Brain microvascular endothelial cell (primary cell): ENCODE data around the gene LPAR3.

Experiments
- DNase-seq: peaks from one replicate; pipeline ENCODE4 v3.0.0-alpha.2; 2020
- H3K27ac ChIP-seq: fragments of 250-450 bp; sonication (Bioruptor Pico); 2 replicates; pipeline ENCODE4 v1.5.1; 2020; ENCODE audit warnings: mild to moderate bottlenecking, moderate library complexity
- H3K27me3 ChIP-seq: fragments of 250-450 bp; sonication (Bioruptor Pico); replicated peaks from 2 replicates; pipeline ENCODE4 v1.5.1; 2020; ENCODE audit warnings: mild to moderate bottlenecking
- H3K36me3 ChIP-seq: fragments of 250-450 bp; sonication (Bioruptor Pico); replicated peaks from 2 replicates; pipeline ENCODE4 v1.5.1; 2020; ENCODE audit warnings: mild to moderate bottlenecking
- H3K4me3 ChIP-seq: 2 replicates; pipeline ENCODE4 v1.5.1; 2011; ENCODE audit warnings: low read depth, mild to moderate bottlenecking, control low read depth, low read length, moderate library complexity
- CTCF ChIP-seq: IDR thresholded peaks from 2 replicates; pipeline ENCODE4 v1.5.1; 2011; ENCODE audit warnings: low read depth, mild to moderate bottlenecking, moderate library complexity, low read length, control low read depth, inconsistent platforms; ENCODE audit errors: missing control alignments
- in situ Hi-C: cut with HindIII; loops from 2 replicates; pipeline ENCODE4 v1.10.0; 2017; ENCODE audit warnings: low sequenced_read_pairs, low pct_ligation_motif_present

LPAR3 gene

GRCh38 chr1:84772428-84772943 lies 120.5 kb downstream of the LPAR3 start:
- in situ Hi-C loops = loop anchor here (10.0 to 25.0 kb wide), 3 partner anchors 162 to 635 kb away; partner anchors contain the start of gene PRKACB

GRCh38 chr1:84771895-84772294 lies 121.1 kb downstream of the LPAR3 start:
- Histone ChIP-seq H3K4me3 (no peak overlapping the region), H3K36me3 (no peaks in the 10 kb centered on the region), H3K27ac (no peak overlapping the region), H3K27me3 (peaks cover 14% of the 10 kb centered on the region)
- TF ChIP-seq CTCF = peak; percentile 38
- in situ Hi-C loops = loop anchor here (10.0 to 25.0 kb wide), 3 partner anchors 163 to 635 kb away; partner anchors contain the start of gene PRKACB
- no peak for DNase-seq

More at GRCh38 chr1:84772428-84772943, 120.5 kb downstream of the LPAR3 start:
- H3K36me3 ChIP-seq = no peaks in the 10 kb centered on the region
- peak; percentile 74 for DNase-seq
- peaks cover 12% of the 10 kb centered on the region for H3K27me3 ChIP-seq
- H3K27ac ChIP-seq = no peak overlapping the region
- H3K4me3 ChIP-seq = no peak overlapping the region
- peak; percentile 96 for TF ChIP-seq CTCF

- in situ Hi-C loops = loop anchor here (10.0 to 25.0 kb wide), 3 partner anchors 164 to 633 kb away; partner anchors contain the start of gene PRKACB
- no peak for TF ChIP-seq CTCF
- DNase-seq = no peak
- H3K4me3 ChIP-seq = no peak overlapping the region
- H3K27ac ChIP-seq = no peak overlapping the region
- H3K36me3 ChIP-seq = no peaks in the 10 kb centered on the region
- H3K27me3 ChIP-seq = peaks cover 22% of the 10 kb centered on the region
These were observed 122.5 kb downstream of the LPAR3 start for GRCh38 chr1:84770481-84770880.

GRCh38 chr1:84769636-84770035 lies 123.4 kb downstream of the LPAR3 start:
- no peak overlapping the region for H3K4me3 ChIP-seq
- DNase-seq = no peak
- peaks cover 30% of the 10 kb centered on the region for H3K27me3 ChIP-seq
- in situ Hi-C loops = loop anchor here (10.0 to 25.0 kb wide), 3 partner anchors 165 to 632 kb away; partner anchors contain the start of gene PRKACB
- no peak for TF ChIP-seq CTCF
- H3K27ac ChIP-seq = no peak overlapping the region
- H3K36me3 ChIP-seq = no peaks in the 10 kb centered on the region

- Histone ChIP-seq H3K27me3 (peaks cover 38% of the 10 kb centered on the region), H3K27ac (no peak overlapping the region), H3K36me3 (no peaks in the 10 kb centered on the region), H3K4me3 (no peak overlapping the region)
- in situ Hi-C loops = loop anchor here (25.0 kb wide), 2 partner anchors 331 to 631 kb away; partner anchors contain the start of gene PRKACB
- TF ChIP-seq CTCF = no peak
- DNase-seq = no peak
These were observed 124.4 kb downstream of the LPAR3 start for GRCh38 chr1:84768634-84769033.
